ENCODE measurements around the gene ZNF70.

Gene ZNF70

GRCh38 chr22:23760056-23760455 is 9.1 kb upstream of the ZNF70 start:
- TF ChIP-seq, protein P1, sequence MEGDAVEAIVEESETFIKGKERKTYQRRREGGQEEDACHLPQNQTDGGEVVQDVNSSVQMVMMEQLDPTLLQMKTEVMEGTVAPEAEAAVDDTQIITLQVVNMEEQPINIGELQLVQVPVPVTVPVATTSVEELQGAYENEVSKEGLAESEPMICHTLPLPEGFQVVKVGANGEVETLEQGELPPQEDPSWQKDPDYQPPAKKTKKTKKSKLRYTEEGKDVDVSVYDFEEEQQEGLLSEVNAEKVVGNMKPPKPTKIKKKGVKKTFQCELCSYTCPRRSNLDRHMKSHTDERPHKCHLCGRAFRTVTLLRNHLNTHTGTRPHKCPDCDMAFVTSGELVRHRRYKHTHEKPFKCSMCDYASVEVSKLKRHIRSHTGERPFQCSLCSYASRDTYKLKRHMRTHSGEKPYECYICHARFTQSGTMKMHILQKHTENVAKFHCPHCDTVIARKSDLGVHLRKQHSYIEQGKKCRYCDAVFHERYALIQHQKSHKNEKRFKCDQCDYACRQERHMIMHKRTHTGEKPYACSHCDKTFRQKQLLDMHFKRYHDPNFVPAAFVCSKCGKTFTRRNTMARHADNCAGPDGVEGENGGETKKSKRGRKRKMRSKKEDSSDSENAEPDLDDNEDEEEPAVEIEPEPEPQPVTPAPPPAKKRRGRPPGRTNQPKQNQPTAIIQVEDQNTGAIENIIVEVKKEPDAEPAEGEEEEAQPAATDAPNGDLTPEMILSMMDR (IDR thresholded peaks at IDR 0.05; ENCODE audit: control insufficient read depth, insufficient read depth, low read depth, low read length, missing control alignments) = no peak
- DNase-seq (ENCODE audit: low read depth) = no peak
- H3K4me3 ChIP-seq (ENCODE audit: control insufficient read depth, low read depth, low read length) = no peak overlapping the region

- TF ChIP-seq, protein P1 (IDR thresholded peaks at IDR 0.05; ENCODE audit: control insufficient read depth, insufficient read depth, low read depth, low read length, missing control alignments) = no peak
- H3K4me3 ChIP-seq (ENCODE audit: control insufficient read depth, low read depth, low read length) = no peak overlapping the region
- DNase-seq (ENCODE audit: low read depth) = no peak
These were observed 8.7 kb upstream of the ZNF70 start for GRCh38 chr22:23759566-23759965.

DNA sequence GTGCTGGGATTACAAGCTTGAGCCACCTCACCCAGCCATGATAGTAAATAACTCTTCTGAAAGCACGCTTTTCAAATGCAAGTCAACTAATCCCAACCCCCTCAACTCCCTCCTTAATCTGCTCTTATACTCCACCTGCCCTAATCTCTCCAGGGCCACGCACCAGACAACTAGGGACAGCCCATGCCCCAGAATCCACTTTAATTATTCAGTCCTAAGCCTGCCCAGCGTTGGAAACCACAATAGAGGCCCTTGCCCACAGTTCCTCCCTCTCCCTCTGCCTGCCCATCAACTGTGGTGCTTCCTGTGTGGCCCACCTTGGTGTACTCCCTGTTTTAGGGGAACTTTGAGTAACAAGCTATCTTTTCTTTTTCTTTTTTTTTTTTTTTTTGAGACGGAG is 6.0 kb upstream of the ZNF70 start:
- DNase-seq (ENCODE audit: low read depth) = no peak
- TF ChIP-seq, protein P1 (IDR thresholded peaks at IDR 0.05; ENCODE audit: control insufficient read depth, insufficient read depth, low read depth, low read length, missing control alignments) = no peak
- H3K4me3 ChIP-seq (ENCODE audit: control insufficient read depth, low read depth, low read length) = no peak overlapping the region

DNA sequence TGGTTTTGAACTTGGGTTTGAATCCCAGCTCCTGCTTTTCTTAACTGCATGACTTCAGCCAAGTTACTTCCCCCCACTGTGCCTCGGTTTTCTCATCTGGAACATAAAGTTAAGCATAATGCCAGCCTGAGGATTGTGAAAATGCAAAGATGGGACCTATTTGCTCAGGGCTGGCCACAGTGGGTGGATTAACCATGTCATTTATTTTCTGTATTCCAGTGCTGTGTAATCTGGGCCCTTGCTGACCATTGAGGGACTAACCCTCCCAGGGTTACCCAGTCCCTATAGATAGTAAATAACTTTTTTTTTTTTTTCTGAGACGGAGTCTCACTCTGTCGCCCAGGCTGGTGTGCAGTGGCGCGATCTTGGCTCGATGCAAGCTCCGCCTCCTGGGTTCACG is 4.8 kb upstream of the ZNF70 start:
- no peak for DNase-seq (ENCODE audit: low read depth)
- H3K4me3 ChIP-seq (ENCODE audit: control insufficient read depth, low read depth, low read length) = no peak overlapping the region
- TF ChIP-seq, protein P1 (IDR thresholded peaks at IDR 0.05; ENCODE audit: control insufficient read depth, insufficient read depth, low read depth, low read length, missing control alignments) = no peak

GRCh38 chr22:23754980-23755636 is 4.2 kb upstream of the ZNF70 start:
- H3K4me3 ChIP-seq (ENCODE audit: control insufficient read depth, low read depth, low read length) = no peak overlapping the region
- TF ChIP-seq, protein P1 (IDR thresholded peaks at IDR 0.05; ENCODE audit: control insufficient read depth, insufficient read depth, low read depth, low read length, missing control alignments) = no peak

GRCh38 chr22:23754220-23754919 is 3.5 kb upstream of the ZNF70 start, which contains the start of gene VPREB3:
Gene VPREB3 (minus strand): TSS chr22:23754425. CDS start chr22:23754363, 62 bp downstream.
- no peak for DNase-seq (ENCODE audit: low read depth)
- H3K4me3 ChIP-seq (ENCODE audit: control insufficient read depth, low read depth, low read length) = no peak within 1 kb of the TSS
- TF ChIP-seq, protein P1 (IDR thresholded peaks at IDR 0.05; ENCODE audit: control insufficient read depth, insufficient read depth, low read depth, low read length, missing control alignments) = no peak

More at GRCh38 chr22:23754980-23755636, 4.2 kb upstream of the ZNF70 start:
- DNase-seq (ENCODE audit: low read depth) = no peak
